ENCODE results near the gene ASTE1. TPM values are rescaled to one million over a fixed set of nuclear protein-coding genes. Genes with fewer than 3 reads are reported as not detected.
A peak's percentile ranks its signal among the peaks of the same experiment; 100 is the strongest.

Gene ASTE1
- total and polyA plus RNA-seq, 2 of the 8 experiments (the other 6 are each of a cell fraction or from before 2014, with no cell fraction given): 6.4 TPM; not detected in 1

DNA sequence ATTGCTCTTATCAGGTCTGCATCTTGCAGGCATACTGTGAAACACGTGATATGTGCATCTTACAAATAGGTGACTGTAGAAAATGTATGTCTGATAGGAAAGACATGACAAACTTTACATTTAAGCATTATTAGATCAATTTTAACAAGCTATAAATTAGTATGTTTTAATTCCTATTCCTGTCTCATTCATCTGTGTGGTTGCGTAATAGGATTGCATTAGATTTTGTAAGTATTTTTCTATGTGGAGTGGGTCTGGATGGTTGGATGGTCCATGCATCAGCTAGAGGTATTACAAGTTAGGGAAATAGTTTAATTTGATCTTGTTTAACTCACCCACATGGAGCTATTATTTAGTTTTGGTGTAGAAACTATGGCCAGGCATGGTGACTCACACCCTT is 18.8 kb downstream of the ASTE1 start:
- Histone ChIP-seq H3K79me1 (ENCODE audit: low read depth, low read length) (no peaks in the 10 kb centered on the region), H3K14ac (ENCODE audit: insufficient read length) (no peak overlapping the region), H3K4me1 (replicated peaks in 1 of 4; ENCODE audit: control insufficient read depth in 3 of 4, insufficient read depth in 4 of 4, low read length in 3 of 4) (no peaks in the 10 kb centered on the region), H3K9me3 (ENCODE audit: insufficient read depth in 2 of 2, low read depth in 1 of 2, low read length in 1 of 2) (no peaks in the 10 kb centered on the region), H3K27ac (ENCODE audit: low read depth, low read length) (no peak overlapping the region; the same call in 1 of the 2 replicates), H2BK12ac (ENCODE audit: low read depth, low read length) (no peak overlapping the region), H4K91ac (replicated peaks; ENCODE audit: insufficient read length, low read length) (no peak overlapping the region), H2BK20ac (ENCODE audit: low read length) (no peak overlapping the region), H4K8ac (ENCODE audit: extremely low read depth, insufficient read depth, low read length) (no peak overlapping the region), H2BK5ac (ENCODE audit: low read depth, low read length) (no peak overlapping the region), H4K5ac (ENCODE audit: insufficient read length, low read depth, low read length) (no peak overlapping the region), H3K18ac (ENCODE audit: extremely low read depth, low read length) (no peak overlapping the region), H2BK120ac (replicated peaks; ENCODE audit: low read depth, low read length) (no peak overlapping the region), H3K4ac (replicated peaks; ENCODE audit: insufficient read length, low read depth, low read length) (no peak overlapping the region), H3K4me3 (ENCODE audit: extremely low read depth in 1 of 4, insufficient read depth in 2 of 4, low read depth in 3 of 4, low read length in 4 of 4) (no peak overlapping the region), H3K79me2 (ENCODE audit: control insufficient read depth in 1 of 2, insufficient read depth in 2 of 2, low read length in 2 of 2) (no peaks in the 10 kb centered on the region; a peak in 1 of 4 replicates), H2BK15ac (ENCODE audit: low read length) (no peak overlapping the region), H3K27me3 (replicated peaks in 1 of 4; ENCODE audit: control insufficient read depth in 3 of 4, extremely low read depth in 1 of 4, insufficient read depth in 3 of 4, low read length in 3 of 4) (no peaks in the 10 kb centered on the region), H3K9ac (replicated peaks in 1 of 4; ENCODE audit: extremely low read depth in 1 of 4, low read depth in 3 of 4, low read length in 3 of 4) (no peak overlapping the region), H3K56ac (replicated peaks; ENCODE audit: insufficient read length, low read depth, low read length) (no peak overlapping the region), H4K20me1 (replicated peaks in 1 of 2; ENCODE audit: control insufficient read depth in 1 of 2, insufficient read depth in 2 of 2, low read length in 2 of 2) (no peaks in the 10 kb centered on the region), H3K36me3 (ENCODE audit: control insufficient read depth in 2 of 4, insufficient read depth in 4 of 4, low read length in 3 of 4) (peaks cover 0 to 25% (median 2%) of the 10 kb centered on the region in 4 experiments; a peak in 3 of 8 replicates), H2AFZ (ENCODE audit: low read length) (no peak overlapping the region), H3K23me2 (ENCODE audit: low read depth, low read length) (no peaks in the 10 kb centered on the region), H3K23ac (ENCODE audit: insufficient read length) (no peak overlapping the region), H3K4me2 (ENCODE audit: insufficient read depth in 1 of 2, low read depth in 2 of 2, low read length in 2 of 2) (no peak overlapping the region), H2AK5ac (ENCODE audit: low read depth, low read length) (no peak overlapping the region)
- no peak for TF ChIP-seq POLR2A (IDR thresholded peaks at IDR 0.05; ENCODE audit: control extremely low read depth in 1 of 2, low read depth in 2 of 2, low read length in 2 of 2)
- no peak for TF ChIP-seq ZNF274 (IDR thresholded peaks at IDR 0.05; ENCODE audit: borderline replicate concordance, extremely low read depth, low read length)
- TF ChIP-seq CEBPB (IDR thresholded peaks at IDR 0.05; ENCODE audit: low read depth, low read length): peak; percentile 63; the same call in 1 of the 2 replicates
- POLR2A ChIA-PET (ENCODE audit: partially characterized antibody): interaction anchor here (0.6 kb wide), 1 partner anchor 371 kb away, joined by 3 read pairs; no protein-coding TSS in a partner anchor
- CTCF ChIA-PET (ENCODE audit: partially characterized antibody): no interaction called here
- FAIRE-seq (no peak), DNase-seq (ENCODE audit: low read depth in 1 of 2, low spot score in 2 of 2) (no peak)
- WGBS, 2 experiments (ENCODE audit: extremely low coverage in 1 of 2, insufficient coverage in 1 of 2, insufficient read length in 1 of 2, insufficient replicate concordance in 2 of 2, low coverage in 1 of 2, low lambda C conversion rate in 2 of 2, missing lambda C conversion rate in 1 of 2): 98% methylated on average over 2 of the region's 2 CpGs; no CpG with 5 or more reads in 1 of the 2 experiments
